ENCODE results near the gene INTS3.
A peak's percentile ranks its signal among the peaks of the same experiment; 100 is the strongest.

INTS3 gene

DNA sequence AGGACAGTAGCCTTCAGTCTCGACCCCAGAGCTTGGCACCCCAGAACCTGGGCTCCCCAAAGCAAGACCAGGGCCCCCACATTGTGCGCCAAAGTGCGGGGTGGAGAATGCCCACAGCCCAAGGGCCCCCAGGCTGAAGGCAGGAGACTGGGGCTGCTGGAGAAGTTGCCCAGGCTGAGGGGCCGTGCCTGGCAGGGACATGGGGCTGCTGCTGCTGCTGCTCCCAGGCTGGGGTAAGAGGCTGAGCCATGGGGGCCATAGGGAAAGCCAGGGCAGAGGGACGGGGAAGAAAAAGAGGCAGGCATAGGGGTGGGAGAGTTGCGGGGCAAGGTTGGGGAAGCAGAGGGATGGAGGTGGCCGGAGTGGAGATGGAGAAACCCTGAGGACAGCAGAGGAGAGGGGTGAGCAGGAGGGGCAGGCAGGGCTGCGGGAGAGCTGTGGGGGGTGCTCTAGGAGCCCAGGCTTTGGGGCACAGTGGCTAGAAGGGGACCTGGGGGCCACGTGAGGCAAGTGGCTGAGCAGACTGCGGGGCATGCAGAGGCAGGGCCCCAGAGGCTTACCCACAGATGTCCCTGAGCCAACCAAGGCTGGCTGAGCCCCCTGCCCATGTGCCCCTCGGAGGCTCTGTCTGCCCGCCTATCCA, 66.2 kb downstream of the INTS3 start:
- no peak for TF ChIP-seq CTCF (IDR thresholded peaks at IDR 0.05; ENCODE audit: insufficient read depth, low read depth, low read length, missing control alignments)
- no peak for DNase-seq (ENCODE audit: low read depth)
- no peak overlapping the region for H3K4me3 ChIP-seq (ENCODE audit: low read depth, low read length)

DNA sequence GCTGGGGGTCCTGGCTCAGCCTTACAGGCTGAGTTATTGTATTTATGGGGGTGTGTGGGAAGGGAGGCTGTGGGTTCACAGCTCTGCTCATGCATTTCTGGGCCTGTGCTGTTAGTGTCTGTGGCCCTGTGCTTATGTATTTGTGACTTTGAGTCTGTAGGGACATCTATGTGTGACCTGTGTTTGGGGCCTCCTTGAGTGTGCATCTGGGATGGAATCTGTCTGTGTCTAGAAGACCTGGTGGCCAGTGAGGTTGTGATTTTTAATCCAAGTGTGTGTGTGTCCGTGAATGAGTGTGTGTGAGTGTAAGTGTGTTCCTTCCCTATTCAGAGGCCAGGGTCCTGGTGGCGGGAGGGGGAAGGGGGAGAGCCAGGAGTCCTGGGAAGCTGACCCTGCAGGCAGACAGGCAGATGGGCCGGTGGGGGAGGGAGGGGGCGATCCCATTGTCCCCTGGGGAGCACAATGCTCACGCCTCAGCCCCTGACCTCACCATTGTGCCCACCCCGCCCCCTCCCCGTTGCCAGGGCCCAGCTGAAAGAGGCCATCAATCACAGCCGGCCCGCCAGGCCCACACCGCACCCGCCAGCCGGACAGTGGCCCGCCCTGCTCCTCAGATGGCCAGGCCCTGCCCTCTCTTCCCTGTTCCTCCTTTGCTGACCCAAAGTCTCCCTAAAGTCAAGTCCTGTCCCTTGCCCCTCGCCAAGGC, 66.9 kb downstream of the INTS3 start:
- no peak for TF ChIP-seq CTCF (IDR thresholded peaks at IDR 0.05; ENCODE audit: insufficient read depth, low read depth, low read length, missing control alignments)
- no peak overlapping the region for H3K4me3 ChIP-seq (ENCODE audit: low read depth, low read length)
- no peak for DNase-seq (ENCODE audit: low read depth)

- no peak for TF ChIP-seq CTCF (IDR thresholded peaks at IDR 0.05; ENCODE audit: insufficient read depth, low read depth, low read length, missing control alignments)
- H3K4me3 ChIP-seq (ENCODE audit: low read depth, low read length), result no peak overlapping the region
- no peak for DNase-seq (ENCODE audit: low read depth)
Observed at GRCh38 chr1:153795330-153795837, 67.5 kb downstream of the INTS3 start.

DNA sequence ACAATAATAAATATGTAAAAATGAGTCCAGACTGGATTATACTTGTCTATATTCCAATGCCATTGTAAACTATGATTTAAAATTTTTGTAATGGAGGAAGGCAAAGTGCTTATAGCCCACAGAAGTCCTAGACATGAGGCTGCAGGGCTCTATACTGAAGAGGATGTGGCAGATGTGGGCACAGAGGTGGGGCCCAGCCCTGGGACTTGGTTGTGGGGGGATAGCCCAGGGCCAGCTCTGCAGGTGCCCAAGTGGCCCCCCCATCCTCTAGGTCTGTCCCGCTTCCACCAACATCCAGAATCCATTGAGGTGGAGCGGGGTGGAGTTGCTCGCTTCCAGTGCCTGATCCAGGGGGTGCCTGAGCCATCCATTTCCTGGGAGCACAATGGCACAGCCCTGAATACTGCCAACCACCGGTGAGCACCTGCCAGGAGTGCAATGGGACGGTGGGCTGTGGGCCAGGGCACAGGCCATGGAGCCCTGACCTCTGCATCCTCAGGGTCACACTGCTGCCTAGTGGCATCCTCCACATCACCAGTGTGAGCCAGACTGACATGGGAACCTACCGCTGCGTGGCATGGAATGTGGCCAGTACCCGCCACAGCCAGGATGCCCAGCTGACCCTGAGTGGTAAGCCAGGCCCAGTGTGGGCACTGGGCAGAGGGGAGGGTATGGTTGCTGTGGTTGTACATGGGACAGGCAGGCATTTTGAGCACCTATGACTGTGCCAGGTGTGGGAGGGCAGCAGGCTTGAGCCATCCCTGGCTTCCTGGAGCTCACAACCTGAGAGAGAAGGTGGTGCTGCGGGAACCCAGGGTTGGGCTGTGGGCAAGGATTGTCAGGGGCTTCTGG, 68.3 kb downstream of the INTS3 start:
- H3K4me3 ChIP-seq (ENCODE audit: low read depth, low read length), result no peak overlapping the region
- no peak for DNase-seq (ENCODE audit: low read depth)
- no peak for TF ChIP-seq CTCF (IDR thresholded peaks at IDR 0.05; ENCODE audit: insufficient read depth, low read depth, low read length, missing control alignments)

- peak; percentile 81 for TF ChIP-seq CTCF (IDR thresholded peaks at IDR 0.05; ENCODE audit: insufficient read depth, low read depth, low read length, missing control alignments)
- no peak overlapping the region for H3K4me3 ChIP-seq (ENCODE audit: low read depth, low read length)
- DNase-seq (ENCODE audit: low read depth), result peak; percentile 91
Observed at GRCh38 chr1:153796786-153797659, 69.2 kb downstream of the INTS3 start.

DNA sequence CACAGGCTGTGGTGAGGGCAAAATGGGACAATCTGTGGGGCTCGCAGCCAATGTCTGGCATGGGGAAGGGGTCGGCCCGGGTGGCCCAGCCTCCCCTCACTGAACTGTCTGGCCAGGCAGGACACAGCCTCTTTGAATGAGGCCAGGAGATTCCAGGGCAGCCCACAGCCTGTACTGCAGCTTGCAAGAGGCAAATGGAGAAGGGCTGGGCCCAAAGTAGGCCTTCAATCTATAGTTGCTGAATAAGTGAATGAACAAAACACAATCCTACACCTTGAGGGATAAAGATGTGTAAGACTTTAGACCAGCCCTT, 70.6 kb downstream of the INTS3 start:
- DNase-seq (ENCODE audit: low read depth), result no peak
- TF ChIP-seq CTCF (IDR thresholded peaks at IDR 0.05; ENCODE audit: insufficient read depth, low read depth, low read length, missing control alignments), result no peak
- no peak overlapping the region for H3K4me3 ChIP-seq (ENCODE audit: low read depth, low read length)
